ENCODE results near the gene CELF4. TPM values are rescaled to one million over a fixed set of nuclear protein-coding genes. Genes with fewer than 3 reads are reported as not detected.

Gene CELF4
- total and polyA plus RNA-seq, 10 of the 15 experiments (the other 5 are each of a cell fraction or from before 2014, with no cell fraction given): 0.03 to 0.32 TPM; not detected in 8

GRCh38 chr18:37222999-37223378 lies 342.6 kb downstream of the CELF4 start (continued):
- TF ChIP-seq ATF3 (IDR thresholded peaks at IDR 0.05; ENCODE audit: borderline replicate concordance, extremely low read depth, low read depth, low read length) (no peak), SMAD5 (IDR thresholded peaks at IDR 0.05; ENCODE audit: low read depth) (no peak), RAD21 (IDR thresholded peaks at IDR 0.05; ENCODE audit: insufficient read depth, low read depth, low read length) (no peak), RELA (IDR thresholded peaks at IDR 0.05; ENCODE audit: borderline replicate concordance, partially characterized antibody) (no peak), YBX1 (IDR thresholded peaks at IDR 0.05) (no peak)

- ATAC-seq (no peak), FAIRE-seq (no peak), DNase-seq (ENCODE audit: low read depth, low spot score) (no peak)
- 52% methylated on average over 4 of the region's 4 CpGs for WGBS (ENCODE audit: insufficient coverage, insufficient replicate concordance, low lambda C conversion rate, missing lambda C conversion rate)
- in situ Hi-C loops (cut with MboI): no loop called here
- no peaks in the 10 kb centered on the region for H3K79me2 ChIP-seq (ENCODE audit: control insufficient read depth, insufficient read depth, low read length)
- RAD21 ChIA-PET (ENCODE audit: unreplicated experiment): no interaction called here
- no TSS peak for BruUV-seq (replicated peaks)
- intact Hi-C loops (cut with micrococcal nuclease; ENCODE audit: unreplicated experiment): no loop called here
- CTCF ChIA-PET: no interaction called here
- no peak overlapping the region for H3K4me3 ChIP-seq
- H3K9me3 ChIP-seq (replicated peaks; ENCODE audit: control insufficient read depth, insufficient read depth, low read length): no peaks in the 10 kb centered on the region; the same call in 2 of the 3 replicates
- no peak overlapping the region for H2AFZ ChIP-seq (ENCODE audit: control insufficient read depth, low read depth, low read length)
- no peak overlapping the region for H3K27ac ChIP-seq (ENCODE audit: control insufficient read depth, insufficient read depth)
- no peak overlapping the region for H3K4me2 ChIP-seq (ENCODE audit: control insufficient read depth, insufficient read depth)
- H3K4me1 ChIP-seq (ENCODE audit: control insufficient read depth, insufficient read depth, low read length): no peaks in the 10 kb centered on the region
- H3K36me3 ChIP-seq (ENCODE audit: control insufficient read depth in 2 of 2, insufficient read depth in 2 of 2, low read length in 1 of 2): no peaks in the 10 kb centered on the region
- H3K9ac ChIP-seq (ENCODE audit: control insufficient read depth, insufficient read depth, low read length): no peak overlapping the region
- POLR2A ChIA-PET: no interaction called here
- no peaks in the 10 kb centered on the region for H3K27me3 ChIP-seq (replicated peaks in 1 of 2; ENCODE audit: control insufficient read depth in 2 of 2, insufficient read depth in 2 of 2, low read length in 1 of 2)
- SMC1A ChIA-PET (ENCODE audit: uncharacterized antibody, unreplicated experiment): no interaction called here
- H4K20me1 ChIP-seq (ENCODE audit: control insufficient read depth, insufficient read depth): no peaks in the 10 kb centered on the region
- TF ChIP-seq E2F4 (IDR thresholded peaks at IDR 0.05; ENCODE audit: low read depth, low read length) (no peak), SREBF2 (IDR thresholded peaks at IDR 0.05; ENCODE audit: low read length) (no peak), TBL1XR1 (IDR thresholded peaks at IDR 0.05; ENCODE audit: low read depth, low read length) (no peak), CHD1 (IDR thresholded peaks at IDR 0.05; ENCODE audit: low read depth, low read length) (no peak), ZBTB11 (CRISPR knock-in tag; IDR thresholded peaks at IDR 0.05) (no peak), NKRF (conservative IDR thresholded peaks at IDR 0.05) (no peak), RELA (IDR thresholded peaks at IDR 0.05; ENCODE audit: borderline replicate concordance, partially characterized antibody) (no peak), SIN3A (IDR thresholded peaks at IDR 0.05; ENCODE audit: low read depth, low read length) (no peak), SMAD1 (IDR thresholded peaks at IDR 0.05; ENCODE audit: low read depth, partially characterized antibody) (no peak), SPI1 (IDR thresholded peaks at IDR 0.05; ENCODE audit: borderline replicate concordance, insufficient read depth, low read depth, low read length) (no peak), BRCA1 (IDR thresholded peaks at IDR 0.05; ENCODE audit: low read depth, low read length) (no peak)
These were observed 343.1 kb downstream of the CELF4 start for GRCh38 chr18:37222354-37222998.

All from GM12878 (cell line).